Body of pancreas (tissue), 4 donors: Measurements from ENCODE around the gene FRMPD4.

ENCODE experiments used
- CTCF ChIP-seq, 7 experiments: fragments of 450-650 bp in 4 of 7; fragments of 200-600 bp in 3 of 7; sonication (generic) in 3 of 7; IDR thresholded peaks; one replicate each; pipeline ENCODE4 v1.5.1; 2016 to 2019; ENCODE audit warnings: antibody characterized with exemption in 7 of 7
- POLR2A ChIP-seq, 3 donors: fragments of 450-650 bp; IDR thresholded peaks; one replicate each; pipeline ENCODE4 v1.6.1; 2016; ENCODE audit warnings: antibody characterized with exemption in 3 of 3, mild to moderate bottlenecking in 2 of 3

- no peak for TF ChIP-seq CTCF (IDR thresholded peaks at IDR 0.05)
- no peak for TF ChIP-seq POLR2A (IDR thresholded peaks at IDR 0.05)
Observed at GRCh38 chrX:12463052-12463451, 324.8 kb downstream of the FRMPD4 start.
